ENCODE results near the gene SLC6A7.

GRCh38 chr5:150249744-150250143, 59.9 kb downstream of the SLC6A7 start:
- TF ChIP-seq POLR2A (IDR thresholded peaks at IDR 0.05; ENCODE audit: low read depth) (no peak), POLR2AphosphoS5 (IDR thresholded peaks at IDR 0.05) (no peak), CTCF (IDR thresholded peaks at IDR 0.05) (no peak), EP300 (IDR thresholded peaks at IDR 0.05) (no peak)
